Kidney tubule cell (primary cell): ENCODE data around the gene PHLDA2.

ENCODE experiments used
- DNase-seq: peaks from one replicate; pipeline ENCODE4 v3.0.0-alpha.2; 2018; ENCODE audit warnings: low spot score

The PHLDA2 gene

DNA sequence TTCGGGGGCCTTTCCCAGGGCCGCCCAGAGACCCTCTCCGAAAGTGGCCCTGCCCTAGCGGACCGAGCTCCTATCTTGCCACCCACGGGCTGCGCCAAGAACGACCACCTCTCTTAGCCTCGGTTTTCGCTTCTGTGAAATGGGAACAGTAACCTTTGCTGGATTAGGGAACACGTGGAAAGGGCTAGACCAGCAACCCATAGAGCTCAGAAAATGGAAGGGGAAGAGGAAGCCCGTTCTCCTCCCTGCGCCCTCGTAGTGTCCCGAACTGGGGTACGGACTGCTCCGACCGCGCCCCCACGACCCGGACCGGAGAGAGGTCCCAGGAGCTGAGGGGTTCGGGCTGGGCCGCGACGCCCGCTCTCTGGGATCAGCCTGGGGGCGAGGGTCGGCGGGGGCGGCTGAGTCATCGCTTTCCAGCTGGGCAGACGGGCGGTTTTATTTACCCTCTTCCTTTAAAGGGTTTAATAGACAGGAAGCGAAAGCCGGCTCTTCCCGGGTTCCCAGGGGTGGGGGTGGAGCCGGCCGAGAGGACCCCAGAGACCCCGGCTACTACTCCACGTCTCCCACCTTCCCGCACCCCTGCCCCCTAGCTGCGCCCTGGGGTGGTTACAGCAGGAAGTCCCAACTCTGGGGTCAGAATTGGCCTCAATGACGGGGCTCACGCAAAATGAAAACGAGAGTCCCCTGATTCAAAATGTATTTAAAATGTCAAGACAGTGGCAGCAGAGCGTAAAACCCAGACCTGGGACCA, 907 bp upstream of the PHLDA2 start:
- peak; percentile 74 for DNase-seq

DNA sequence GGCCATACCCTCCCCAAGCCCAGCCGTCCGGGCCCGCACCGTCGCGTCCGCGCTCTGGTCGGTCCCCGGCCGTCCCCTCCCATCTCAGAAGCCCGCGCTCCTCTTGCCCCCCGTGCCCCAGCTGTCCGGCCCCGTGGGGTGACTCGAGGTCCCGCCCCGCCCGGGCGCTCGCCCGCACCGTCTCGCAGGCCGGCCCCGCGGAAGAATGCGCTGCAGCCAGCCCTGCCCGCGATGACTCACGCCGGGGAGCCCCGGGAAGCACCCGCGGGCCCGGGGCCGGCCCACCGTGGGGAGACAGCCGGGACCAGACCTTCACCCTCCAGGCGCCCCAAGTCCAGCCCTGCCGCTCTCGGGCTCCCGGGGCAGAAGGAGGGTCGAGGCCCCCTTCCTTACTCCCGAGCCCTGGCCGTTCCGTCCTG, 320 bp upstream of the PHLDA2 start:
- DNase-seq, result peak; percentile 83

DNA sequence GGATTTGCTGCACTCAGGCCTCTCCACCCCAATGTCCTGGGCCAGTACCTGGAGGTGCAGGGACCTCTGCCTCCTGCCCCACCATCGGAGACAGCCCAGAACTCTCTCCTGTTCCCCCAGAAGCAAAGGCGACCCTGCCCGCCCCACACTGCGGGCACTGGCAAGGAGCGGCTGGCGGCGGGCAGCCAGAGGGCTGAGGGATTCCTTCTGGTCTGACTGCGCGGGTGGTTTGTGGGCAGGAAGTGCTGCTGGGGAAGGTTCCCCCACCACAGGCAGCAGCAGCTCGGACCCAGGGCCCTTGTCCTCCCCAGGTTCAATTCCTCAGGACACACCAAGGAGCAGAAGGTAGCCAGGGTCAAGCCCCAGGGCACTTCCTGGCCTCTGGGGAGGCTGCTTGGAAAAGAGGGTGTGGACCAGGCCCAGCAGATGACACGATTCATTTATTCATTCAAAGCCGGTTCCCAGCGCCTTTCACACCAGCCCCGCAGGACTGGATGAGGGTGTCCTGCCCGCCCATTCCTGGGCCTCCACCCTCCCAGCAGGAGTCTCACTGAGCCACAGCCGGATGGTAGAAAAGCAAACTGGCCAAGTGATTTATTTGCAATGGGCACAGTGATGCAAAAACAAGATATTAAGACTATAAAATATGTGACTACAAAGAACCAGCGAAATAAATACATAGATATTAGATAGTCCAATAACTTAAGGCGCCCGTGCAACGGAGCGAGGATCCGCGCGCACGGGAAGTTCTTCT, 1.2 kb downstream of the PHLDA2 start:
- DNase-seq, result peak; percentile 58

DNA sequence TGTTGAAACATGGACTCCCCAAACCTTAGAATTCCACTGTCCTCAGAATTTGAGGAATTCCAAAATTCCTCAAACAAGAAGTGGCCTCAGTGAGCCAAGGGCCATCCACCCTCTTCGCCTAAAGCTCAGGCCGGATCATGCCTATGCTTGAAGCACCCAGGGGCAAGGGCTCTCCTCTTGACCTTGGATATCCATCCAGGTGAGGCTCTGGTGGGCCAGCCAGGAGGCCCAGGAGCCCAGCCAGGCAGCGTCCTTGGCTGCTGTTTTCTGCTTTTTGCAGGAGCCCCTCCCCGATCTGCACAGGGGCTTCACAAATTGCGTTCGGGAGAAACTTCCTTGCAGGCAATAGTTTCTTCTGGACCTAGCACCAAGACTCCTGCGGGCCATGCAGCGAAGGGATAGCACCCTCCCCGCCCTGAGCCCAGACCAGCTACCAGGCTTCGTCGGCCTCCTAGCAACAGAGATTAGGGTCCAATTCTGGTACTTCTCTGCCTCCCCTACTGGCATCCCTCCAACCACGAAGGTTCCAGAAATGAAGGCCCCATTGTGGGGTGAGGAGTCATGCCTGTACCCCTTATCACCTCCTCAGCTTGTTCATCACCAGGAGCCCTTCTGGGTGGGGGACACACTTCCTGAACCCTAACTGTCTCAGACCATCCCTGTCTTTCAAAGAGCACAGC, 2.0 kb downstream of the PHLDA2 start:
- no peak for DNase-seq

DNA sequence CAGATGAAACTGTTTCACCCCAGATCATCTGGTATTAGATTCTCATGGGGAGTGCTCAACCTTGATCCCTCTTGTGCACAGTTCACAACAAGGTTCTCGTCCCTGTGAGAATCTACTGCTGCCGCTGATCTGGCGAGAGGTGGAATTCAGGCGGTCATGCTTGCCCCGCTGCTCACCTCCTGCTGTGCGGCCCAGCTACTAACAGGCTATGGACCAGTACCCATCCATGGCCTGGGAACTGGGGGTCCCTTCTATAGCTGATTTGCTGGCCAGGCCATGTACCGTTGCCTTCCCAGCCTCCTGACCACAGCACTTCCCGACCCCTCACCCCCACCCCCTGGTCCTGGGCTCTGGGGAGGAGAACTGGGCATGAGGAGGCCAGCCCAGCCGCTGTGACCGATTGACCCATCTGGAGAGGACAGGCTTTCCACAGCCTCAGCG, 2.6 kb downstream of the PHLDA2 start:
- DNase-seq, result no peak

DNA sequence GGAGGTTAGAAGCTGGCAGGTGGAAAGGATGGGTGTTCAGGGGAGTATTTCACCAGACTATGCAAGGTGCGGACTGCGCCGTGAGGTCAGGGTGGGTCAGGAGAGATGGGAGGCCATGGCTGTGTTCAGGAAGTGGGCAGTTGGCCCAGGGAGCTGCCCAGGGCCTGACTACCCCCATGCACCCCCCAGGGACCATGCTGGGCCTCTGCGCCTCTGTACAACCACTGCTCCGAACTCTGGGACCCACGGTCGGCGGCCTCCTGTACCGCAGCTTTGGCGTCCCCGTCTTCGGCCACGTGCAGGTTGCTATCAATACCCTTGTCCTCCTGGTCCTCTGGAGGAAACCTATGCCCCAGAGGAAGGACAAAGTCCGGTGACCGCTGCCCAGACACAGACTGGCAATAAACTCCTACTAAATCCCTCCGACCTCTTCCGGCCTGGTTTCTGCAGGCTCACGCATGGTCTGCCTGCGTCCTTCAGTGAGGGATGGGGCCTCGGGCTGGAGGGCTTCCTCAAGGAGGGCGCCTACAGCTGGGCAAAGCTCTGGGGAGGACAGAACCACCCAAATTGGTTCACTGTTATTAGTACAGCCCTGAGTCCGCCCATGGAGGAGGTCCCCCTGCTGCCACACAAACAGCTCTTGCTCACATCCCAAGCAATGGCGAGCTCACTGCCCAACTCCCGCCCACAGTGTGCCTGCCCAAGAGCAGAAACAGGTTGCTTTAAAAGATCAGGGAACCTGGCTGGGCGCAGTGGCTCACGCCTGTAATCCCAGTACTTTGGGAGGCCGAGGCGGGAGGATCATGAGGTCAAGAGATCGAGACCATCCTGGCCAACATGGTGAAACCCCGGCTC, 4.2 kb downstream of the PHLDA2 start:
- DNase-seq, result no peak

DNA sequence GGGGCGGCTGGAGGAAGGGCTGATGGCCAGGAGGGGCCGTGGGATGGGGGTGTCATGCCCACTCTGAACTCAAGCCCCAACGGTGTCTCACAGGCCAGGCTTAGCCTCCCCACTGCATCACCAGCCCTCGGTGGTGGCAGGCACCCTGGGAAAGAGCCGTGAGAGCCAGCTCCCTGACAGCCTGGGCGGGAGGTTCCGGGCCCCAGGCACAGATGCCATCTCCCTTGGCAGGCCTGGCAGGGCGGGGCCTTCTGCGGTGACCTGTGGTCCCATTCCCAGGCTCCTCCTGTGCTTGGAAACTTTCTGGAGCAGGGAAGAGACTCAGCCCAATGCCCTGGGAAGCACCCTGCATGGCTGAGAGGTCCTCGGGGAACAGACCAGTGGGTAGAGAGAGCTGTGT, 4.8 kb downstream of the PHLDA2 start:
- no peak for DNase-seq

DNA sequence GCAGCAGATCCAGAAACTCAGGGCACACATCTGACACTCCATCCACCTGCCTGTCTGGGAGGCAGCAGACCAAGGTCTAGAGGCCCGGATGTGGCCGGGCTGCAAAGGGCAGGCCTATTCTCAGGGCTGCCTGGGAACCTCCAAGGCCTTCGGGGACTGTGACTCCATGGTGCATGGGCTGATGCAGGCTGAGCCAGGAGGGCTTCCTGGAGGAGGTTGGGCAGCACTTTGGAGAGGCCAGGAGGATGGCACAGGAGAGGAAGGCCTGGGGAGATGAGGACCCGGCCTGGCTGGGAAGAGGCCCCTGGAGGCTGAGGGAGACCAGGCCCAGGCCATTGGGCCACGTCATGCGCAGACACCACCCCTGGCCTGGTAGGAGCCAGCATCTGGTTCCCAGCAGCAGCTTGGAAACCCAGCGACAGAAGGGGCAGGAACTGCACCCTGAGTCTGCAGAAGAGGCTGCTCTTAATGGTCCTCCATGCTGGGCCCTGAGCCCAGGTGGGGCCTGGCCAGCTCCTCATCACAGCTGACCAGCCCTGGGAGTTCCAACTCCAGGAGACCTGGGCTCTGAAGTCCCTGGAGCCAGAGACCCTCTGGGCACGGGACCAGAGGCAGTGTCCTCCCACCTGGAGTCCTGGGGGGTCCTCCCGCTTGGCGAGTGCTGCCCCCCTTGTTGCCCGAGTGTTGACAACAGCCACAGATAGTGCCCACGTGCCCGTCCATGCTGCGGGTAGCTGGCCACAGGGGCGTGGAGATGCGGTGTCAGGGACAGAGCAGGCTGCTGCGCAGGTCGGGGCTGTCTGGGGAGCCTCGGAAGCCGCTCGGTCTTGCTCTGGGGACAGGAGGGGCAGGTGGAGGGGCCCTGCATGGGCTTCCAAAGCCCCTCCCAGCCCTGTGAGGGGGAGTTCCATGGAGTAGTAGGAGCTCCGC, 5.5 kb downstream of the PHLDA2 start:
- DNase-seq, result no peak

DNA sequence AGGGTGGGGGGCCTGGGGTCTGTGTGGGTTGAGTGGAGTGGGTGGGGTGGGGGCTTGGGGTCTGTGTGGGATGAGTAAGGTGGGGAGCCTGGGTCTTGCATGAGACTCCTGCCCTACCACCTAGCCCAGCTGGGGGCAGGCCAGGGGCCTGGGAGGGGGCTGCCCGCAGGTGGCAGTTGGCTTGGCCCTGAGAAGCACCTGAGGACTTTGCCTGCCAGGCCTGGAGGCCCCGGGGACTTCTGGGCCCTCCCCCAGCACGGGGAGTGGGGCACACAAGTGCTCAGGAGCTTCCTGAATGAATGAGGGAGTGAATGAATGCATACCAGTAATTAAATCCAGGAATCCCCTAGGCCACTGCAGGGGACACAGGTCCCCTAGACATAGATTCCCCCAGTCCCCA, 6.6 kb downstream of the PHLDA2 start:
- DNase-seq, result no peak

DNA sequence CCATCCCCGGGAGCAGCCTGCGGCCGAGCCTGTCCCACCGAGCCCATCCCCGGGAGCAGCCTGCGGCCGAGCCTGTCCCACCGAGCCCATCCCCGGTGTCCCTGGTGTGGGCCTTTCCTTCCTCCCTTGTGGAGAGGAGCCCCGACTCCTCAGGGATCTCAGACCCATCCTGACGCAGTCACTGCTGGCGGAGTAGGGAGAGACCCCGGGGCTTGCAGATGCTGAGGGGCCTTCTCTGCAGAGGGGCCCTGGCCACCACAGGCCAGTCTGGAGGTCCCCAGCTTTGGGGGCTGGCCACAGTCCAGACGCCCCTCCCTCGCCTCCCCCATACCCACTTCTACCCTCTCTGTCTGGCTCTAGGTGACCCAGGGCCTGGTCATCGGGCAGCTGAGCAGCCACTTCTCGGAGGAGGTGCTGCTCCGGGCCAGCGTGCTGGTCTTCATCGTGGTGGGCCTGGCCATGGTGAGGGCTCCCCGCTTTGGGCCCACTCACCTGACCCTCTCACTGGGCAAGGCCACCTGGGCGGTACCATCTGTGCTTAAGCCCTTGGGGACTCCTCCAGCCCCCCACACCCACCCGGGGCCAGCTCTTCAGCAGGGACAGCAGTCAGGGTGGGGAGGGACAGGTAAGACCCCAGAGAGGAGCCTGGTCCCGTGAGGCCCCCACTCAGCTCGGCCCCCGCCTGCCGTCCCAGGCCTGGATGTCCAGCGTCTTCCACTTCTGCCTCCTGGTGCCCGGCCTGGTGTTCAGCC, 7.3 kb downstream of the PHLDA2 start:
- DNase-seq, result no peak

DNA sequence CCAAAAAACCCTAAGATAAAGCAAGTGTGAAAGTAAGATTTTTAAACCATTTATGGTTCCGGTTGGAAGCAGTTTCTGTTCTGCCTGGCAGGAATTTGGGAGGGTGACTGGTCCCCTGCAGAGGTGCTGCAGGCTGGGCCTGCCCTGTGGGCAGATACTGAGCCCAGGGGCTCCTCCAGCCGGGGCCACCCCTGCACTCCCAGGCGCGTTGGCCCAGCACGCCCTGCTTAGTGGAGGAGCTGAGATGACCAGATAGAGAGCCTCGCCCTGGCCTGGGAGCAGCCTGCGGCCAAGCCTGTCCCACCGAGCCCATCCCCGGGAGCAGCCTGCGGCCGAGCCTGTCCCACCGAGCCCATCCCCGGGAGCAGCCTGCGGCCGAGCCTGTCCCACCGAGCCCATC, 8.0 kb downstream of the PHLDA2 start:
- DNase-seq, result no peak

DNA sequence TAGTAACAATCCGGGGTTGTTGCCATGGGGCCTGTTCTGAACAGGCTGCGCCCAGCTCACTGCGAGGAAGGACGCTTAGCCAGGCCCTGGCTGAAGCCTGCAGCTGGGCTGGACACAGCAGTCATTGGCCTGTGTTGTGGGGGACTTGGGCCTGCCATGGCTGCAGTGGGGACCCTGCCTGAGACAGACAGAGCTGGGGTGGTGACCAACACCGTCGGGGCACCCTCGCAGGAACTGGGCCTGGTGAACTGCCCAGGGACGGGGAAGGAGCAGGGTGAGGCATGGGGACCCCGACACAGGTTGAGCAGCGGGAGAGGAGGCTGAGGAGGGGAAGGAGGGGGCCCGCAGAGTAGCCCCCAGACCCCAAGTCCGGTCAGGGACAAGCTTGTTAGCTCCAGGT, 8.9 kb downstream of the PHLDA2 start:
- no peak for DNase-seq

DNA sequence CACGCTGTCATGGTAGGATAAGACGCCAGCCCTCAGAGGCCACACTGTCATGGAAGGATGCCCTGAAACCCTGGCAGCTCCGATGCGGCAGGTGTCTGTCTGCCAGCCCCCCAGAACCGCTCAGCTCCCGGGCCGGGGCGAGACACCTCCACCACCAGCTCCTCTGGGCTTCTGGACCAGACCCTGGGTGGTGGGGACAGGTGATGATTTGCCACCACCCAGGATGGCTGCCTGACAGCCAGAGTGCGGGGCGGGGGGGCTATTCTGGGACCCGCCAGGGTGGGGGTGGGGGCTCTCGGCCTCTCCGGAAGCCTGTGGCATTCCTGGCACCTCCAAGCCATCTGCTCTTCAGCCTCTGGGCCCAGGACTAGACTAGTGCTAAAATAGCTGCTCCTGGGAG, 9.4 kb downstream of the PHLDA2 start:
- DNase-seq, result no peak

DNA sequence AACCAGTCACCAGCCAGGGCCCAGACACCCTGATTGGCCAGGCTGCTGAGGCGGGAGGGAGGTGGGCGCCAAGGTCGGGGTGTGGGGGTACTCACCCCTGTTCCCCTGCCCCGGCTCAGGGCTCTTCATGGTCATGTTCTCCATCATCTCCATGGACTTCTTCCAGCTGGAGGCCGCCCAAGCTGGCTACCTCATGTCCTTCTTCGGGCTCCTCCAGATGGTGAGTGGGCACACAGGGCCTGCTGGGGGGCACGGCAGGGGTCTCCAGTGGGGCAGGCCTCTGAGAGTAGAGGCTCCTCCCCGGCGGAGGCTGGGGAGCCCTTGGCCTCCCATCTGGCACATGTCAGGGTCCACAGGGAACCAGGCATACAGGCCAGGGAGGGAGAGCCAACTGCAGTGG, 10.0 kb downstream of the PHLDA2 start:
- DNase-seq, result no peak

DNA sequence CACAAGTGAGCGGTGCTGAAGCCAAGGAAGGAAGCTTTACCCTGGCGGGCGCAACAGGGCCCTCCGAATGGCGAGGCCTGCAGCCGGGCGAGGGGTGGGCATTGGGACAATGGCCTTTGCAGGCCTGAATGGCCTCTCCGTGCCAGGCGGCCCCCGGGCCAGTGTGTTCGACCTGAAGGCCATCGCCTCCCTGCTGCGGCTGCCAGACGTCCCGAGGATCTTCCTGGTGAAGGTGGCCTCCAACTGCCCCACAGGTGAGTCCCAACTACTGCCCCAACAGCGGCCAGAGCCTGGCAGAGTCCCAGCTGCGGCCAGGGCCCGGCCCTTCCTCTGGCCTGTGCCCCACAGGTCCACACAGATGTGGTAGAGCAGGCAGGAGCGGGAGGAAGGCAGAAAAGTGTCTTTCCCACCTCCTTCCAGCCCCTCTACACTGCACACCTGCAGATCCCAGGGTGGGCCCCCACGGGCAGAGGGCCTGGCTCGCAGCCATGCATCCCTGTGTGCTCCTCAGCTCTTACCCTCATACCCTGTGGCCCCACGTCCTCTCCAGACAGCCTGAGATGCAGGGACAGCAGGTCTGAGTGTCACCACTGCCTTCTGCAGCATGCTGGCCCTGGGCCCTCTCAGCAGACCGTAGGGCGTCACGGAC, 11.3 kb downstream of the PHLDA2 start:
- DNase-seq, result no peak

DNA sequence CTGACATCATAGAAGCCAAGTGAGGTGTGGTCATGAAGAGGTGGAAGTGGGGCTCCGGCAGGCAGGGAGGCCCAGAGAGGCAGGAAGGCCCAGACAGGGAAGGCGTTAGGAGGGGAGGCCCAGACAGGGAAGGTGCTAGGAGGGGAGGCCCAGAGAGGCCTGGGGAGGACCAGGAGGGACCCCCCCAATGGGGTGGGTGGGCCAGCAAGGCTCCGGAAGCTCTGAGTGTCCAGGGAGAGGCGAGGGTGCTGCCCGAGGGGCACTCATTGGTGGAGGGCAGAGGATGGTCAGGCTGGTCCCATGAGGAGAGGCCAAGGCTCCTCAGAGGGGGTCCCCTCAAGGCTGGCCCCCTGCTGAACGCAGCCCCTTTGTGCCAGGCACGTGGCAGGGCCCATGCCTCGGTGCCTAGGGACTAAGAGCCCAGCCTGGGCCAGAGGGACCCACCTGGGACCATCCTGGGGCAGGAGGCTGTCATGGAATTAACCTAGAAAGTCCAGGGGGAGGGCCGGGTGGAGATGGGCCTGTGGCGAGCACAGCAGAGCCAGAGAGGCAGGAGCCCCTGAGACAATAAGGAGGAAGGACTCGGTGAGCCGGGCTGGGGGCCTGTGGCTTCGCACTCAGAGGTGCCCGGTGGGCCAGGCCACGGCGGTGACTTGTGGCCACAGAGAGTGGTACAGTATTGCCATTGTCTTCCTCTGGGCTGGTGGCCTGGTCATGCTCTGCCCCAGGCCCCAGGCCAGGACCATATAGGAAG, 12.2 kb downstream of the PHLDA2 start:
- no peak for DNase-seq

DNA sequence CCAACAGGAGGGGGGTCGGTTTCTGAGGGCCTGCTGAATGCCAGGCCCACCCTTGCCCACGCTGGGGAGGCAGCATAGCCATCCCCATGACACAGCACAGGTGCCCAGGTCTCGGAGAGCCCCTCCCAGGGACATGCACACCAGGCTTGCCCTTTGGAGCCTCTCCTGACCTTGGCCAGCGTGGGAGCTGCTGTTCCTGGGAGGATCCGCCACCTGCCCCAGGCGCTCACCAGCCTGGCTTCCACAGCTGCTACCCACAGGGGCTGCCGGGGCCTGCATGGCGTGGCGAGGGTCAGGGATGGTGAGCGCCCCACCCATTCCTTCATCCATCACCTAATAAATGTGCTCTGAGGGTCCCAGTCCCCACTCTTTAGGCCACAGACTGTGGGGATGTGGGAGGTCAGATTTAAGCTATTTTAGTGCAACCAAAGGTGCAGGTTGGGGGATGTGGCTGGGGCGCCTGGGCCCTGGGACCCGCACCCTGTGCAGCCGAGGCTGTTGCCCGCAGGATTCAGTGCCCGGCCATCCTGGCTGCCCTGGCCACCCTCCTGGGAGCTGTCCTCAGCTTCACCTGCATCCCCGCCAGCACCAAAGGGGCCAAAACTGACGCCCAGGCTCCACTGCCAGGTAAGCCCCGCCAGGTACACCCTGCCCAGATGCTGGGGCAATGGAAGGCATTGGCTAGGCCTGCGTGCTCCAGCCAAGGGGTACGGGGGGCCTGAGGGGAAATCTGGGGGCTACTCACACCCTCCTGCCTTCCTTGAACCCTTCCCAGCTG, 12.9 kb downstream of the PHLDA2 start:
- no peak for DNase-seq

DNA sequence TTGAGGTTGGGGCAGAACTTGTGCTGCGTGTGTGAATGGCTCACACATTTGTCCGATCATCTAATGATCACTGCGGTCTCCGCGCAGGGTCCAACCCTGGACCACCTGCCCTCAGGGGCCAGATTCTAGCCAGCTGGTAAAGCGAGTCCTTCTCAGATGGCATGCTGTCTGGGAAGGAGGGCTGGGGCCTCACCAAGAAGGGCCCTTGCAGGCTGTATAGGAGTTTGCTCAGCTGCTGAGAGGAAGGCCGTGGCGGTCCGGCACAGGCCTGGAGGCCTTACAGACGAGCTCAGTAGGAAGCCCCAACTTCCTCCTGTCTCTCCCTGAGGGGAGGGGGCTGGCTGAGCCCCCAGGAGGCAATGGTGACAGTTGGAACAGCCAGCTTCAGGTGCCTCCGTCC, 13.7 kb downstream of the PHLDA2 start:
- no peak for DNase-seq
